Stomach (tissue), 4 donors: ENCODE measurements around the gene FBXO11.

Experiments
- CTCF ChIP-seq, 7 experiments: fragments of 450-650 bp in 4 of 7; fragments of 200-600 bp in 3 of 7; sonication (generic) in 3 of 7; IDR thresholded peaks; one replicate each; pipeline ENCODE4 v1.5.1; 2016 to 2019; ENCODE audit warnings: antibody characterized with exemption in 7 of 7, control low read depth in 2 of 7, mild to moderate bottlenecking in 1 of 7
- EP300 ChIP-seq: sonication (generic); formaldehyde crosslinking; IDR thresholded peaks from one replicate; pipeline ENCODE4 v1.6.1; 2017; ENCODE audit warnings: antibody characterized with exemption
- POLR2A ChIP-seq, 4 donors: fragments of 450-650 bp; IDR thresholded peaks; one replicate each; pipeline ENCODE4 v1.6.1; 2016; ENCODE audit warnings: antibody characterized with exemption in 4 of 4, control low read depth in 2 of 4, mild to moderate bottlenecking in 1 of 4, moderate library complexity in 1 of 4

GRCh38 chr2:47897883-47898731, 8.2 kb downstream of the FBXO11 start:
- TF ChIP-seq CTCF (IDR thresholded peaks at IDR 0.05), result no peak
- no peak for TF ChIP-seq POLR2A (IDR thresholded peaks at IDR 0.05)
- TF ChIP-seq EP300, result no peak
